Measurements from ENCODE around the gene MROH8. TPM values are rescaled to one million over a fixed set of nuclear protein-coding genes. Genes with fewer than 3 reads are reported as not detected.
"Not testable (repeated sequence)": the region's sequence is repeated elsewhere in the genome, so short reads cannot be mapped to it uniquely, and the experiment has no call there.

Gene MROH8
- total RNA-seq, 1 donor from 2014 or later, result 4.4 TPM

GRCh38 chr20:37162646-37163045 lies 16.7 kb downstream of the MROH8 start:
- intact Hi-C loops (cut with micrococcal nuclease), result no loop called here
- ATAC-seq, result no peak

GRCh38 chr20:37161830-37162549 lies 17.4 kb downstream of the MROH8 start:
- intact Hi-C loops (cut with micrococcal nuclease), result no loop called here
- no peak for ATAC-seq
- DNase-seq, result no peak

More at GRCh38 chr20:37162646-37163045, 16.7 kb downstream of the MROH8 start:
- DNase-seq, result no peak

- intact Hi-C loops (cut with micrococcal nuclease), result no loop called here
- DNase-seq (no peak), ATAC-seq (peak; percentile 42)
Observed at GRCh38 chr20:37160683-37161082, 18.7 kb downstream of the MROH8 start.

GRCh38 chr20:37158248-37158647 lies 21.1 kb downstream of the MROH8 start:
- no peak for ATAC-seq
- intact Hi-C loops (cut with micrococcal nuclease), result no loop called here
- no peak for DNase-seq

- DNase-seq (no peak), ATAC-seq (no peak)
- intact Hi-C loops (cut with micrococcal nuclease), result no loop called here
Observed at GRCh38 chr20:37155987-37156386, 23.4 kb downstream of the MROH8 start.

- ATAC-seq (no peak), DNase-seq (no peak)
- intact Hi-C loops (cut with micrococcal nuclease), result no loop called here
Observed at GRCh38 chr20:37154684-37155298, 24.6 kb downstream of the MROH8 start.

- intact Hi-C loops (cut with micrococcal nuclease), result no loop called here
- ATAC-seq (no peak), DNase-seq (no peak)
Observed at GRCh38 chr20:37152284-37152683, 27.1 kb downstream of the MROH8 start.

GRCh38 chr20:37151529-37151928 lies 27.8 kb downstream of the MROH8 start:
- intact Hi-C loops (cut with micrococcal nuclease), result no loop called here
- ATAC-seq (no peak), DNase-seq (no peak)

GRCh38 chr20:37150864-37151263 lies 28.5 kb downstream of the MROH8 start:
- intact Hi-C loops (cut with micrococcal nuclease); DNase-seq; ATAC-seq: not testable (repeated sequence)

GRCh38 chr20:37147250-37147649 lies 32.1 kb downstream of the MROH8 start:
- intact Hi-C loops (cut with micrococcal nuclease), result no loop called here
- DNase-seq (no peak), ATAC-seq (no peak)

- intact Hi-C loops (cut with micrococcal nuclease), result no loop called here
- no peak for ATAC-seq
- DNase-seq, result no peak
Observed at GRCh38 chr20:37144856-37145404, 34.4 kb downstream of the MROH8 start.

GRCh38 chr20:37142708-37143107 lies 36.6 kb downstream of the MROH8 start:
- intact Hi-C loops (cut with micrococcal nuclease), result no loop called here
- no peak for DNase-seq
- no peak for ATAC-seq

GRCh38 chr20:37137547-37137946 lies 41.8 kb downstream of the MROH8 start:
- intact Hi-C loops (cut with micrococcal nuclease), result no loop called here
- ATAC-seq (peak; percentile 36), DNase-seq (no peak)

GRCh38 chr20:37133952-37134351 lies 45.4 kb downstream of the MROH8 start:
- intact Hi-C loops (cut with micrococcal nuclease), result no loop called here
- DNase-seq (no peak), ATAC-seq (peak; percentile 52)

GRCh38 chr20:37131486-37131885 lies 47.9 kb downstream of the MROH8 start:
- intact Hi-C loops (cut with micrococcal nuclease), result no loop called here
- DNase-seq (no peak), ATAC-seq (no peak)

- intact Hi-C loops (cut with micrococcal nuclease), result no loop called here
- ATAC-seq (no peak), DNase-seq (no peak)
Observed at GRCh38 chr20:37128803-37129202, 50.5 kb downstream of the MROH8 start.

GRCh38 chr20:37126290-37126689 lies 53.1 kb downstream of the MROH8 start:
- DNase-seq; ATAC-seq; intact Hi-C loops (cut with micrococcal nuclease): not testable (repeated sequence)

GRCh38 chr20:37123441-37123840 lies 55.9 kb downstream of the MROH8 start:
- intact Hi-C loops (cut with micrococcal nuclease), result no loop called here
- ATAC-seq, result no peak
- no peak for DNase-seq

- intact Hi-C loops (cut with micrococcal nuclease), result no loop called here
- DNase-seq (no peak), ATAC-seq (no peak)
Observed at GRCh38 chr20:37120497-37120896, 58.9 kb downstream of the MROH8 start.

GRCh38 chr20:37119356-37120036 lies 59.9 kb downstream of the MROH8 start:
- ATAC-seq, result no peak
- DNase-seq, result no peak
- intact Hi-C loops (cut with micrococcal nuclease), result no loop called here

All from left ventricle myocardium superior (tissue), 1 donor.